HG02759 (cell line): ENCODE results near the gene ZIC1.

Experiments used
- ATAC-seq: cut with Tn5 transposase; IDR thresholded peaks from one replicate; pipeline ENCODE4 v1.9.1; 2021; ENCODE audit warnings: mild to moderate bottlenecking, moderate library complexity; ENCODE audit not compliant: unreplicated experiment

Gene ZIC1

GRCh38 chr3:147421184-147421912 lies 12.2 kb downstream of the ZIC1 start:
- no peak for ATAC-seq

GRCh38 chr3:147422196-147422595 lies 13.0 kb downstream of the ZIC1 start:
- no peak for ATAC-seq

- no peak for ATAC-seq
These were observed 13.7 kb downstream of the ZIC1 start for GRCh38 chr3:147422601-147423536.

- no peak for ATAC-seq
These were observed 14.3 kb downstream of the ZIC1 start for GRCh38 chr3:147423537-147423797.

- no peak for ATAC-seq
These were observed 14.8 kb downstream of the ZIC1 start for GRCh38 chr3:147423798-147424580.

GRCh38 chr3:147424581-147425387 lies 15.6 kb downstream of the ZIC1 start:
- no peak for ATAC-seq

GRCh38 chr3:147425388-147425850 lies 16.3 kb downstream of the ZIC1 start:
- ATAC-seq: no peak

- ATAC-seq: no peak
These were observed 17.8 kb downstream of the ZIC1 start for GRCh38 chr3:147426931-147427330.

GRCh38 chr3:147427746-147428145 lies 18.6 kb downstream of the ZIC1 start:
- ATAC-seq: no peak

- ATAC-seq: no peak
These were observed 19.2 kb downstream of the ZIC1 start for GRCh38 chr3:147428326-147428725.

- no peak for ATAC-seq
These were observed 19.6 kb downstream of the ZIC1 start for GRCh38 chr3:147428754-147429153.

GRCh38 chr3:147431751-147432150 lies 22.6 kb downstream of the ZIC1 start:
- ATAC-seq: no peak

GRCh38 chr3:147447224-147447623 lies 38.1 kb downstream of the ZIC1 start:
- no peak for ATAC-seq

GRCh38 chr3:147449669-147450068 lies 40.5 kb downstream of the ZIC1 start:
- no peak for ATAC-seq

- ATAC-seq: no peak
These were observed 50.0 kb downstream of the ZIC1 start for GRCh38 chr3:147458995-147459704.

GRCh38 chr3:147462856-147463255 lies 53.7 kb downstream of the ZIC1 start:
- ATAC-seq: no peak
